ENCODE results near the gene CYTL1.

- TF ChIP-seq CTCF (IDR thresholded peaks at IDR 0.05): no peak
- no peak for TF ChIP-seq POLR2A (IDR thresholded peaks at IDR 0.05)
Measured at GRCh38 chr4:4981827-4982226, 37.4 kb downstream of the CYTL1 start.

Measured in right lobe of liver (tissue), 4 donors.